ENCODE results near the gene C1RL.
"Not testable (repeated sequence)": the region's sequence is repeated elsewhere in the genome, so short reads cannot be mapped to it uniquely, and the experiment has no call there.

C1RL gene

GRCh38 chr12:7060353-7060954 lies 48.6 kb downstream of the C1RL start, which contains the start of gene C1S:
C1S (plus strand) TSS chr12:7060718; CDS start chr12:7061913, 1,195 bp downstream.
- DNase-seq, result peak in 1 of 2 donors; percentile 18

GRCh38 chr12:7059780-7060179 lies 49.2 kb downstream of the C1RL start:
- no peak for DNase-seq

GRCh38 chr12:7058850-7059395 lies 50.1 kb downstream of the C1RL start:
- DNase-seq, result no peak

DNA sequence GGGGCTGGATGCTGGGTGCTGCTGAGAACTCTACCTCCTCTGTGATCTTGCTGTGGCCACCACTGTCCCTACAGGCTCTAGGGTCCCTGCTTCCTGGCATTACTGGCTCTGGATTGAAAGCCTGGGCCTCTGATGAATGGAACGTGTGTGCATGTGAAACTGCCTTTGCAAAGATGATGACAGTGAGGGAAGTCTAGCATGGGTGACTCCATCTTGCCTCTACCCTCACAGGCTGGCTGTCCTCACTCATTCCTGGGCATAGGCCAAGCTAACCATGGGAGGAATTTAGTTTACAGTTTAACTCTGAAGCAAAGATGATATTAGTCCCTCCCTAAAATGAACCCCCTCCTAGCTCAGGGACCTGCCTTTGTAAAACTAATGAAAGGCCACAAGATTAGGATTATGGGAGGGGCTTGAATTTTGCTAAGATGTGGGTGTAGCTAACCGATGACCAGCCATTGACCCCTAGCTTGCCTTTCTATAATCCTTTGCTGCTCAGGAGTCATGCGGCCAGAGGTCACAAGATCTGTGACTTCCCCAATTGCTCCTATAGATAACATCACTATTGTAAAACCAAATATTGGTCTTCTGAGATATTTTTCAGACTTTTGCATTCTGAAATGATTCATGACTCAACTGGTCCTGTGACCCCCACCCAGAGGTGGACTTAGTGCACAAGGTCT lies 50.7 kb downstream of the C1RL start:
- DNase-seq, result no peak

DNA sequence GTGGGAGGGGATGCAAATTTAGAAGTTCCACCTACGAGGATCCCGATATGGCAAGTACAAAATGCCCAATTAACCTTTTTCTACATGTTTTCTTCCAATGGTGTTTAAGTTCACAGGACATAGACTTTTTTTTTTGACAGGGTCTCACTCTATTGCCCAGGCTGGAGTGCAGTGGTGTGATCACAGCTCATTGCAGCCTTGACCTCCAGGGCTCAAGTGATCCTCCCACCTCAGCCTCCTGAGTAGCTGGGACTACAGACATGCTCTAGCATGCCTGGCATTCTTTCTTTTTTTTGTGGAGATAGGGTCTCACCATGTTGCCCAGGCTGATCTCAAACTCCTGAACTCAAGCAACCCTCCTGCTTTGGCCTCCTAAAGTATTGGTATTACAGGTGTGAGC lies 53.3 kb downstream of the C1RL start:
- DNase-seq, result not testable (repeated sequence)

DNA sequence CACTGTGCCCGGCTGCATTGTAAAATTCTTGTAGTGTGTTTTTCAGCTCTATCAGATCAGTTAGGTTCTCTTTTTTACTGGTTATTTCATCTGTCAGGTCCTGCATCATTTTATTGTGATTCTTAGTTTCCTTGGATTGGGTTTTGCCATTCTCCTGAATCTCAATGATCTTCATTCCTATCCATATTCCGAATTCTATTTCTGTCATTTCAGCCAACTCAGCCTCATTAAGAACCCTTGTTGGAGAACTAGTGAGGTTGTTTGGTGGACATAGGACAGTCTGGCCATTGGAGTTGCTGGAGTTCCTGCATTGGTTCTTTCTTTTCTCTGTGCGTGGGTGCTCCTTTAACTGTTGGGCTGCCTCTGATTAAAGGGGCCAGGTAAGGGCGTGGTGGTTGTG lies 54.1 kb downstream of the C1RL start:
- no peak for DNase-seq

DNA sequence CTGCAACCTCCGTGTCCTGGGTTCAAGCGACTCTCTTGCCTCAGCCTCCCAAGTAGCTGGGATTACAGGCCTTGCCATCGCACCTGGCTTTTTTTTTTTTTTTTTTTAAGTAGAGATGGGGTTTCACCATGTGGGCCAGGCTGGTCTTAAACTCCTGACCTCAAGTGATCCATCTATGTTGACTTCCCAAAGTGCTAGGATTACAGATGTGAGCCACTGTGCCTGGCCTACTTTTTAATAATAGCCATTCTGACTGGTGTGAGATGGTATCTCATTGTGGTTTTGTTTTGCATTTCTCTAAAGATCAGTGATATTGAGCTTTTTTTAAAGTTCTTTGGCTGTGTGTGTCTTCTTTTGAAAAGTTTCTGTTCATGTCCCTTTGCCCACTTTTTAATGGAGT lies 59.0 kb downstream of the C1RL start:
- not testable (repeated sequence) for DNase-seq

DNA sequence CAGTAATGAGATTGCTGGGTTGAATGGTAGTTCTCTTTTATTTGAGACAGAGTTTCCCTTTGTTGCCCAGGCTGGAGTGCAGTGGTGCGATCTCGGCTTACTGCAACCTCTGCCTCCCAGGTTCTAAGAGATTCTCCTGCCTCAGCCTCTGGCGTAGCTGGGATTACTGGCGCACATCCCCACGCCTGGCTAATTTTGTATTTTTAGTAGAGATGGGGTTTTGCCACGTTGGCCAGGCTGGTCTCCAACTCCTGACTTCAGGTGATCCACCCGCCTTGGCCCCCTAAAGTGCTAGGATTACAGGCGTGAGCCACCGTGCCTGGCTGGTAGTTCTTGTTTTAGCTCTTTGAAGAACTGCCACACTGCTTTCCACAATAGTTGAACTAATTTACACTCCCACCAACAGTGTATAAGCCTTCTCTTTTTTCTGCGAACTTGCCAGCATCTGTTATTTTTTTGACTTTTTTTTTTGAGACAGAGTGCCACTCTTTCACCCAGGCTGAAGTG lies 59.5 kb downstream of the C1RL start:
- not testable (repeated sequence) for DNase-seq

- no peak for DNase-seq
Observed at GRCh38 chr12:7047306-7047705, 61.7 kb downstream of the C1RL start.

- no peak for DNase-seq
Observed at GRCh38 chr12:7046383-7047105, 62.5 kb downstream of the C1RL start.

DNA sequence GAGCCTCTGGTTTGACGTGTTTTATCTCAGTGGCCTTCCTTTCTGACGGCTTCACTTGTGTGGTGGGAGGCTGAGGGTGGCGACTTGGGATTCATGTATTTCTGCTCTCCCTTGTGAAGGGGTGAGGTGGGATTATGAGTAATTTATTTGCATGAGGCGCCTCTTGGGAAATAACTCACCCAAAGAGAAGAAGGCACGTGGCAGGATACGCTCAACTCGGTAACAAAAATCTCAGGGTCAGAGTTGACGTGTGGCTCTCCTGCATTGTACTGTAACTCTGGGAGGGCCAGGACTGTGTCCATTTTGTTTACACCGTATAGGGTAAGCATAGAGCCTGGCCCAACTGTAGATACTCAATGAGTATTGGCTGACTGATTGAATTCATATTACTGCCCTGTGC lies 63.1 kb downstream of the C1RL start:
- no peak for DNase-seq

Measured in hippocampal formation (tissue), 2 donors.